Neural cell (in vitro differentiated cells): ENCODE results near the gene PPP4R2. TPM values are rescaled to one million over a fixed set of nuclear protein-coding genes. Genes with fewer than 3 reads are reported as not detected.

Experiments used
- H2AFZ ChIP-seq: fragments of 200-600, 300-800 bp; sonication (generic), shearing (Covaris generic); 2 replicates; pipeline ENCODE4 v1.6.0; 2014; ENCODE audit warnings: low read depth, mild to moderate bottlenecking, antibody characterized with exemption, low read length, moderate library complexity
- H3F3A ChIP-seq: fragments of 200-600 bp; shearing (Covaris generic); 2 replicates; pipeline ENCODE4 v1.6.1; 2016; ENCODE audit warnings: mild to moderate bottlenecking, moderate library complexity, mixed read lengths, antibody characterized with exemption, low read length; ENCODE audit not compliant: insufficient read depth, poor library complexity, severe bottlenecking
- H3K27ac ChIP-seq: fragments of 200-600, 300-800 bp; sonication (generic), shearing (Covaris generic); 2 replicates; pipeline ENCODE4 v1.5.1; 2014; ENCODE audit warnings: mild to moderate bottlenecking, low read length, moderate library complexity
- H3K27me3 ChIP-seq: fragments of 300-800, 200-600 bp; sonication (generic), shearing (Covaris generic); 2 replicates; pipeline ENCODE4 v1.6.0; 2014; ENCODE audit warnings: mild to moderate bottlenecking, low read depth, low read length, moderate library complexity; ENCODE audit not compliant: insufficient read depth
- H3K36me3 ChIP-seq: fragments of 300-800, 200-600 bp; sonication (generic), shearing (Covaris generic); 2 replicates; pipeline ENCODE4 v1.5.1; 2014; ENCODE audit warnings: mild to moderate bottlenecking, antibody characterized with exemption, low read length, moderate library complexity; ENCODE audit not compliant: insufficient read depth
- H3K4me2 ChIP-seq: fragments of 300-800, 200-600 bp; sonication (generic), shearing (Covaris generic); 2 replicates; pipeline ENCODE4 v1.6.0; 2014; ENCODE audit warnings: mild to moderate bottlenecking, low read length
- H3K4me3 ChIP-seq: fragments of 300-800, 200-600 bp; sonication (generic), shearing (Covaris generic); 2 replicates; pipeline ENCODE4 v1.5.1; 2014; ENCODE audit warnings: mild to moderate bottlenecking, low read length, moderate library complexity
- H3K79me2 ChIP-seq: fragments of 200-600 bp; shearing (Covaris generic); replicated peaks from 2 replicates; pipeline ENCODE4 v1.6.0; 2014; ENCODE audit warnings: mild to moderate bottlenecking, low read length, moderate library complexity; ENCODE audit not compliant: insufficient read depth
- H3K9ac ChIP-seq: fragments of 300-800, 200-600 bp; sonication (generic), shearing (Covaris generic); 2 replicates; pipeline ENCODE4 v1.6.1; 2016; ENCODE audit warnings: mild to moderate bottlenecking, low read length, mixed read lengths
- H3K9me2 ChIP-seq: fragments of 200-600 bp; shearing (Covaris generic); 2 replicates; pipeline ENCODE4 v1.6.1; 2016; ENCODE audit warnings: mild to moderate bottlenecking, low read length, mixed read lengths; ENCODE audit not compliant: insufficient read depth
- H3K9me3 ChIP-seq: fragments of 200-600, 300-800 bp; sonication (generic), shearing (Covaris generic); 2 replicates; pipeline ENCODE4 v1.6.1; 2016; ENCODE audit warnings: mild to moderate bottlenecking, mixed run types, low read length, moderate library complexity, mixed read lengths
- H4K20me1 ChIP-seq: fragments of 200-600 bp; shearing (Covaris generic); 2 replicates; pipeline ENCODE4 v1.6.1; 2016; ENCODE audit warnings: mild to moderate bottlenecking, mixed run types; ENCODE audit not compliant: insufficient read depth
- CTCF ChIP-seq: fragments of 450-650 bp; IDR thresholded peaks from 2 replicates; pipeline ENCODE4 v1.5.1; 2014; ENCODE audit warnings: antibody characterized with exemption, mild to moderate bottlenecking, moderate library complexity; ENCODE audit not compliant: poor library complexity, severe bottlenecking
- EP300 ChIP-seq: fragments of 450-650 bp; conservative IDR thresholded peaks from 2 replicates; pipeline ENCODE4 v1.6.1; 2014; ENCODE audit warnings: antibody characterized with exemption, mild to moderate bottlenecking, moderate library complexity; ENCODE audit not compliant: poor library complexity, severe bottlenecking
- EZH2 ChIP-seq: fragments of 200-600, 300-800 bp; shearing (Covaris generic), sonication (generic); IDR thresholded peaks from 2 replicates; pipeline ENCODE4 v1.6.1; 2014; ENCODE audit warnings: antibody characterized with exemption, low read length, borderline replicate concordance, mild to moderate bottlenecking; ENCODE audit not compliant: insufficient read depth, poor library complexity, severe bottlenecking
- MXI1 ChIP-seq: fragments of 450-650 bp; conservative IDR thresholded peaks from 2 replicates; pipeline ENCODE4 v1.6.1; 2014; ENCODE audit warnings: antibody characterized with exemption, mild to moderate bottlenecking; ENCODE audit not compliant: poor library complexity, severe bottlenecking
- POLR2AphosphoS5 ChIP-seq: IDR thresholded peaks from 2 replicates; pipeline ENCODE4 v1.6.1; 2012
- RAD21 ChIP-seq: fragments of 450-650 bp; conservative IDR thresholded peaks from 2 replicates; pipeline ENCODE4 v1.6.1; 2014; ENCODE audit warnings: antibody characterized with exemption, mild to moderate bottlenecking, moderate library complexity
- REST ChIP-seq: IDR thresholded peaks from 2 replicates; pipeline ENCODE4 v1.6.1; 2012; ENCODE audit warnings: borderline replicate concordance
- SMC3 ChIP-seq: fragments of 450-650 bp; conservative IDR thresholded peaks from 2 replicates; pipeline ENCODE4 v1.6.1; 2014; ENCODE audit warnings: antibody characterized with exemption, mild to moderate bottlenecking, moderate library complexity; ENCODE audit not compliant: poor library complexity
- TAF1 ChIP-seq: IDR thresholded peaks from 2 replicates; pipeline ENCODE4 v1.6.1; 2012; ENCODE audit warnings: low read depth
- polyA plus RNA-seq: library from polyadenylated mRNA; depleted of rRNA; stranded (reverse); fragments of >200 nt; gene quantifications from 2 replicates; pipeline ENCODE4 v1.2.3, GENCODE V29; 2014

The PPP4R2 gene
- polyA plus RNA-seq, 1 donor from 2014 or later = 65.5 TPM

GRCh38 chr3:73110530-73110929, 113.9 kb downstream of the PPP4R2 start:
- Histone ChIP-seq H3K27ac (no peak overlapping the region), H3K9me2 (no peaks in the 10 kb centered on the region), H3K9me3 (no peaks in the 10 kb centered on the region), H3K4me2 (no peak overlapping the region), H2AFZ (no peak overlapping the region), H3F3A (no peaks in the 10 kb centered on the region), H3K9ac (no peak overlapping the region), H3K79me2 (no peaks in the 10 kb centered on the region), H3K4me3 (no peak overlapping the region), H3K36me3 (no peaks in the 10 kb centered on the region), H4K20me1 (no peaks in the 10 kb centered on the region), H3K27me3 (no peaks in the 10 kb centered on the region)
- TF ChIP-seq SMC3 (no peak), EZH2 (no peak), TAF1 (no peak), RAD21 (no peak), REST (no peak), CTCF (no peak), POLR2AphosphoS5 (no peak), MXI1 (no peak), EP300 (no peak)

GRCh38 chr3:73114711-73115110, 118.1 kb downstream of the PPP4R2 start:
- no peaks in the 10 kb centered on the region for H3F3A ChIP-seq
- no peak overlapping the region for H3K4me3 ChIP-seq
- no peaks in the 10 kb centered on the region for H3K9me3 ChIP-seq
- no peaks in the 10 kb centered on the region for H3K36me3 ChIP-seq
- H3K27me3 ChIP-seq = no peaks in the 10 kb centered on the region
- H3K9me2 ChIP-seq = no peaks in the 10 kb centered on the region
- no peak overlapping the region for H2AFZ ChIP-seq
- no peaks in the 10 kb centered on the region for H4K20me1 ChIP-seq
- no peak overlapping the region for H3K9ac ChIP-seq
- H3K79me2 ChIP-seq = no peaks in the 10 kb centered on the region
- H3K4me2 ChIP-seq = no peak overlapping the region
- no peak overlapping the region for H3K27ac ChIP-seq
- TF ChIP-seq MXI1 = no peak

GRCh38 chr3:73115806-73116205, 119.2 kb downstream of the PPP4R2 start:
- H3K9me3 ChIP-seq = no peaks in the 10 kb centered on the region
- no peaks in the 10 kb centered on the region for H3K9me2 ChIP-seq
- H3K36me3 ChIP-seq = no peaks in the 10 kb centered on the region
- no peak overlapping the region for H3K27ac ChIP-seq
- H3F3A ChIP-seq = no peaks in the 10 kb centered on the region
- H3K27me3 ChIP-seq = no peaks in the 10 kb centered on the region
- H2AFZ ChIP-seq = no peak overlapping the region
- no peak overlapping the region for H3K4me2 ChIP-seq
- H3K9ac ChIP-seq = no peak overlapping the region
- no peaks in the 10 kb centered on the region for H4K20me1 ChIP-seq
- TF ChIP-seq EP300 = no peak
- TF ChIP-seq SMC3 = no peak
- TF ChIP-seq MXI1 = no peak
- TF ChIP-seq TAF1 = no peak
- TF ChIP-seq POLR2AphosphoS5 = no peak
- no peak for TF ChIP-seq EZH2
- TF ChIP-seq REST = no peak
- TF ChIP-seq RAD21 = no peak
- no peak for TF ChIP-seq CTCF
- H3K79me2 ChIP-seq = no peaks in the 10 kb centered on the region
- no peak overlapping the region for H3K4me3 ChIP-seq
